GM21360 (cell line): ENCODE data around the gene CEBPB.
A peak's percentile ranks its signal among the peaks of the same experiment; 100 is the strongest.
"Not testable (repeated sequence)": the region's sequence is repeated elsewhere in the genome, so short reads cannot be mapped to it uniquely, and the experiment has no call there.

Experiments used
- ATAC-seq: cut with Tn5 transposase; IDR thresholded peaks from one replicate; pipeline ENCODE4 v1.9.1; 2021; ENCODE audit warnings: mild to moderate bottlenecking, moderate library complexity; ENCODE audit not compliant: unreplicated experiment

CEBPB gene

GRCh38 chr20:50190251-50191064 lies at the start of gene CEBPB:
Gene CEBPB, plus strand, starts transcription at chr20:50190830. Its CDS starts 204 bp downstream, at chr20:50191034.
- ATAC-seq, result peak; percentile 42

GRCh38 chr20:50141018-50141675 lies 49.5 kb upstream of the CEBPB start:
- no peak for ATAC-seq

- no peak for ATAC-seq
These were observed 48.6 kb upstream of the CEBPB start for GRCh38 chr20:50141811-50142561.

- ATAC-seq, result no peak
These were observed 47.8 kb upstream of the CEBPB start for GRCh38 chr20:50142812-50143211.

- no peak for ATAC-seq
These were observed 46.3 kb upstream of the CEBPB start for GRCh38 chr20:50144362-50144761.

- ATAC-seq, result no peak
These were observed 45.1 kb upstream of the CEBPB start for GRCh38 chr20:50145566-50145965.

GRCh38 chr20:50146214-50146613 lies 44.4 kb upstream of the CEBPB start:
- no peak for ATAC-seq

GRCh38 chr20:50146732-50147662 lies 43.6 kb upstream of the CEBPB start:
- peak; percentile 61 for ATAC-seq

- ATAC-seq, result no peak
These were observed 41.0 kb upstream of the CEBPB start for GRCh38 chr20:50149481-50150254.

GRCh38 chr20:50151034-50151743 lies 39.4 kb upstream of the CEBPB start:
- ATAC-seq, result no peak

GRCh38 chr20:50152394-50153152 lies 38.1 kb upstream of the CEBPB start:
- ATAC-seq, result no peak

- ATAC-seq, result no peak
These were observed 37.5 kb upstream of the CEBPB start for GRCh38 chr20:50153153-50153499.

GRCh38 chr20:50153500-50154377 lies 36.9 kb upstream of the CEBPB start, which contains the start of gene PEDS1:
Gene PEDS1, minus strand, starts transcription at chr20:50153723. Its CDS starts 86 bp downstream, at chr20:50153637.
- peak; percentile 89 for ATAC-seq

- ATAC-seq, result not testable (repeated sequence)
These were observed 29.1 kb upstream of the CEBPB start for GRCh38 chr20:50161494-50161893.

GRCh38 chr20:50163570-50164317 lies 26.9 kb upstream of the CEBPB start:
- ATAC-seq, result no peak

GRCh38 chr20:50165684-50166554 lies 24.7 kb upstream of the CEBPB start:
- ATAC-seq, result peak; percentile 97
